ENCODE data around the gene DCP1A. TPM values are rescaled to one million over a fixed set of nuclear protein-coding genes. Genes with fewer than 3 reads are reported as not detected.

Gene DCP1A
- total RNA-seq, 1 donor from 2014 or later, result 15.6 TPM

- DNase-seq (ENCODE audit: low read depth), result no peak
- Histone ChIP-seq H3K4me3 (ENCODE audit: low read depth, low read length) (no peak overlapping the region), H3K27me3 (ENCODE audit: control insufficient read depth, insufficient read depth, low read length) (no peaks in the 10 kb centered on the region), H3K36me3 (ENCODE audit: control insufficient read depth, insufficient read depth, low read length) (peaks cover 2% of the 10 kb centered on the region)
- no peak for TF ChIP-seq CTCF (IDR thresholded peaks at IDR 0.05; ENCODE audit: insufficient read depth, low read length, poor library complexity, severe bottlenecking)
These were observed 60.2 kb downstream of the DCP1A start for GRCh38 chr3:53287131-53287629.

- no peak overlapping the region for H3K4me3 ChIP-seq (ENCODE audit: low read depth, low read length)
- DNase-seq (ENCODE audit: low read depth), result no peak
- no peak for TF ChIP-seq CTCF (IDR thresholded peaks at IDR 0.05; ENCODE audit: insufficient read depth, low read length, poor library complexity, severe bottlenecking)
- H3K36me3 ChIP-seq (ENCODE audit: control insufficient read depth, insufficient read depth, low read length), result no peaks in the 10 kb centered on the region
- no peaks in the 10 kb centered on the region for H3K27me3 ChIP-seq (ENCODE audit: control insufficient read depth, insufficient read depth, low read length)
These were observed 60.6 kb downstream of the DCP1A start for GRCh38 chr3:53286727-53287126.

- H3K36me3 ChIP-seq (ENCODE audit: control insufficient read depth, insufficient read depth, low read length), result no peaks in the 10 kb centered on the region
- H3K27me3 ChIP-seq (ENCODE audit: control insufficient read depth, insufficient read depth, low read length), result no peaks in the 10 kb centered on the region
- no peak for TF ChIP-seq CTCF (IDR thresholded peaks at IDR 0.05; ENCODE audit: insufficient read depth, low read length, poor library complexity, severe bottlenecking)
- no peak for DNase-seq (ENCODE audit: low read depth)
- H3K4me3 ChIP-seq (ENCODE audit: low read depth, low read length), result no peak overlapping the region
These were observed 64.8 kb downstream of the DCP1A start for GRCh38 chr3:53282581-53282980.

- DNase-seq (ENCODE audit: low read depth), result no peak
- TF ChIP-seq CTCF (IDR thresholded peaks at IDR 0.05; ENCODE audit: insufficient read depth, low read length, poor library complexity, severe bottlenecking), result no peak
- H3K27me3 ChIP-seq (ENCODE audit: control insufficient read depth, insufficient read depth, low read length), result no peaks in the 10 kb centered on the region
- H3K36me3 ChIP-seq (ENCODE audit: control insufficient read depth, insufficient read depth, low read length), result no peaks in the 10 kb centered on the region
- no peak overlapping the region for H3K4me3 ChIP-seq (ENCODE audit: low read depth, low read length)
These were observed 68.7 kb downstream of the DCP1A start for GRCh38 chr3:53278667-53279066.

GRCh38 chr3:53274938-53275605 is 72.3 kb downstream of the DCP1A start:
- H3K36me3 ChIP-seq (ENCODE audit: control insufficient read depth, insufficient read depth, low read length), result no peaks in the 10 kb centered on the region
- no peak for TF ChIP-seq CTCF (IDR thresholded peaks at IDR 0.05; ENCODE audit: insufficient read depth, low read length, poor library complexity, severe bottlenecking)
- no peak for DNase-seq (ENCODE audit: low read depth)
- H3K4me3 ChIP-seq (ENCODE audit: low read depth, low read length), result no peak overlapping the region
- H3K27me3 ChIP-seq (ENCODE audit: control insufficient read depth, insufficient read depth, low read length), result no peaks in the 10 kb centered on the region

- Histone ChIP-seq H3K36me3 (ENCODE audit: control insufficient read depth, insufficient read depth, low read length) (no peaks in the 10 kb centered on the region), H3K4me3 (ENCODE audit: low read depth, low read length) (no peak overlapping the region), H3K27me3 (ENCODE audit: control insufficient read depth, insufficient read depth, low read length) (no peaks in the 10 kb centered on the region)
- TF ChIP-seq CTCF (IDR thresholded peaks at IDR 0.05; ENCODE audit: insufficient read depth, low read length, poor library complexity, severe bottlenecking), result no peak
- no peak for DNase-seq (ENCODE audit: low read depth)
These were observed 74.1 kb downstream of the DCP1A start for GRCh38 chr3:53273146-53273670.

All from kidney epithelial cell (primary cell).